Stimulated activated effector memory CD8-positive, alpha-beta T cell treated with anti-CD3 and anti-CD28 coated beads, Interleukin-12 subunit alpha, Interleukin-12 subunit beta, amount 100 ng/mL, for 72 hours (primary cell): ENCODE measurements around the gene CERS4.
"Not testable (repeated sequence)": the region's sequence is repeated elsewhere in the genome, so short reads cannot be mapped to it uniquely, and the experiment has no call there.

Source experiments
- ATAC-seq: fragments of 150-1000 bp; cut with Tn5 transposase; 2 replicates; pipeline ENCODE4 v1.10.0; 2021
- DNase-seq, 2 donors: peaks; one replicate each; pipeline ENCODE4 v3.0.0; 2021 to 2022; ENCODE audit warnings: low spot score in 2 of 2
- H3K27ac Mint-ChIP-seq: one replicate; pipeline ENCODE4 v1.8.0; 2022; ENCODE audit warnings: mild to moderate bottlenecking, mixed read lengths
- H3K36me3 Mint-ChIP-seq: one replicate; pipeline ENCODE4 v1.8.0; 2022; ENCODE audit warnings: mild to moderate bottlenecking, mixed read lengths
- H3K4me1 Mint-ChIP-seq: one replicate; pipeline ENCODE4 v1.8.0; 2022; ENCODE audit warnings: mixed read lengths
- H3K4me3 Mint-ChIP-seq: one replicate; pipeline ENCODE4 v1.8.0; 2022; ENCODE audit warnings: mild to moderate bottlenecking, mixed read lengths
- H3K9me3 Mint-ChIP-seq: one replicate; pipeline ENCODE4 v1.8.0; 2022; ENCODE audit warnings: mixed read lengths

The CERS4 gene

DNA sequence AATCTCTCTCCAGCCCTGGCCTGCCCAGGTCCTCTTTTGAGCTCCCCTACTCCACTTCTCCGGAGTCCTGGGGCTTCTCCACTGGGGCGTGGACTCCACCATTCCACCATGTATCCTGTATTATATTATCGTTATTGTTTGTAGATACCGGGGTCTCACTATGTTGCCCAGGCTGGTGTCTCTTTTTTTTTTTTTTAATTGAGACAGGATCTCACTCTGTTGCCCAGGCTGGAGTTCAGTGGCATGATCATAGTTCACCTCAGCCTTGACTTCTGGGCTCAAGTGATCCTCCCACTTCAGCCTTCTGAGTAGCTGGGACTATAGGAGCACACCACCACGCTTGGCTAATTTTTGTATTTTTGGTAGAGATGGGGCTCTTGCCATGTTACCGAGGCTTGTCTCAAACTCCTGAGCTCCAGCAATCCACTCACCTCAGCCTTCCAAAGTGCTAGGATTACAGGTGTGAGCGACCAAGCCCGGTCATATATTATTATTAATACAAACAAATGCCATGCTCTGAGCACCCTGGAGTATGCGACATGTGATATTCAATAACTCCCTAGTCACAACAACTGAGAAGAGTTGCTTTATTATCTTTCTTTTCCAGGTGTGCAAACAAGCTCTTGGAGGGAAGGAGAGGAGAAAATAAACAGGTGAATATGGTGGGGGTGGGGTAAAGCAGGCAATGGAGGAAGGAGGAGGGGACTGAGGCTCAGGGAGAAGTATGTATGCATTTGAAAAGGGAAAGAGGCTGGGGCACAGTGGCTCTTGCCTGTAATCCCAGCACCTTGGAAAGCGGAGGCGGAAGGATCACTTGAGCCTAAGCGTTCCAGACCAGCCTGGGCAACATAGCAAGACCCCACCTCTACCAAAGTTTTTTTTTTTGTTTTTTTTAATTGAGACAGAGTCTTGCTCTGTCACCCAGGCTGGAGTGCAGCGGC lies 2.8 kb upstream of the CERS4 start:
- H3K4me3 Mint-ChIP-seq: no peak overlapping the region
- peak overlapping the region; percentile 37 for H3K27ac Mint-ChIP-seq
- no peaks in the 10 kb centered on the region for H3K9me3 Mint-ChIP-seq
- H3K4me1 Mint-ChIP-seq: peaks cover 21% of the 10 kb centered on the region
- peaks cover 12% of the 10 kb centered on the region for H3K36me3 Mint-ChIP-seq
- no peak for DNase-seq
- no peak for ATAC-seq

DNA sequence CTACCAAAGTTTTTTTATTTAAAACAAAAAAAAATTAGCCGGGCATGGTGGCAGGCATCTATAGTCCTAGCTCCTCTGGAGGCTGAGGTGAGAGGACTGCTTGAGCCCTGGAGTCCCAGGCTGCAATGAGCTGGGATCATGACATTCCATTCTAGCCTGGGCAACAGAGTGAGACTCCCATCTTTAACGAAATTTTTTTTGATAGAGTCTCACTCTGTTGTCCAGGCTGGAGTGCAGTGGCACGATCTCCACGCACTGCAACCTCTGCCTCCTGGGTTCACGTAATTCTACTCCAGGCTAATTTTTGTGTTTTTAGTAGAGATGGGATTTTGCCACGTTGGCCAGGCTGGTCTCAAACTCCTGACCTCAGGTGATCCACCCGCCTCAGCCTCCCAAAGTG lies 1.8 kb upstream of the CERS4 start:
- Mint-ChIP-seq H3K4me3 (peak overlapping the region; percentile 100), H3K36me3 (peaks cover 18% of the 10 kb centered on the region), H3K4me1 (peaks cover 30% of the 10 kb centered on the region)
- ATAC-seq, H3K9me3 Mint-ChIP-seq, DNase-seq, H3K27ac Mint-ChIP-seq: not testable (repeated sequence)

DNA sequence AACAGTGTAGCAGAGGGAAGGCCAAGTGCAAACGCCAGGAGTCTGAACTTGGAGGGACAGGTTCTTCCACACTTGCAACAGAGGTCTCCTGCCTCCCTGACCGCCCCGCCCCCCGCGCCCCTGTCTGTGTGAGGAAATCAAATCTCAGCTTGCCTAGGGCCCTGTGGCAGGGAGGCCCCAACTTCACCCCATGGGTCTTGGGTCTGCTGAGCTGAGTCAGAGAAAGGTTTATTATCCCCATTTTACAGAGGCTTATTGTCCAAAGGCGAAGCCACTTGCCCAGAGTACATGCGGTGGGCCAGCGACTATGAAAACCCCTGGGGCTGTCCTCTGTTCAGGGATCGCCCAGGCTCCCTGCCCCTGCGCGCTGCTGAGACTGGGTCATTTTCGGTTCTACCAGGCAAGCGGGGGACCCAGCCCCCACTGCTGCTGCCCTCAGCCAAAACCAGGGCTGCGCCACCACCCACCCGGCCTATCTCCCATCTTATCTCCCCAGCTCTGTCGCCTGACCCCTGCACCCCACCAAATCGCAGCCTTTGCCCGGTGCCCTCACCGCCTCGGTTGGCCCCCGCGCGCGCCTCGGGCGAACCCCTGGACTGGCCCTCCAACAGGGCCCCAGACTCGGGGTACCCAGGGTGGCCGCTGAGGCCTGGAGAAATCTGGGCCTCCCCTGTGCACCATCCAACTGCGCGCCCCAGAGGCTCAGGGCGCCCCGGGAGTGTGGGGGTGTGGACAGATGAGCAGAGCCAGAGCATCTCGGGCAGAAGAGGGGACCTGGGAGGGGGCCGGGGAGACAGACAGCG lies 850 bp upstream of the CERS4 start:
- ATAC-seq (peak; percentile 1), DNase-seq (no peak)
- no peaks in the 10 kb centered on the region for H3K9me3 Mint-ChIP-seq
- peak overlapping the region; percentile 71 for H3K27ac Mint-ChIP-seq
- peak overlapping the region; percentile 100 for H3K4me3 Mint-ChIP-seq
- H3K4me1 Mint-ChIP-seq: peaks cover 37% of the 10 kb centered on the region
- H3K36me3 Mint-ChIP-seq: peaks cover 26% of the 10 kb centered on the region

DNA sequence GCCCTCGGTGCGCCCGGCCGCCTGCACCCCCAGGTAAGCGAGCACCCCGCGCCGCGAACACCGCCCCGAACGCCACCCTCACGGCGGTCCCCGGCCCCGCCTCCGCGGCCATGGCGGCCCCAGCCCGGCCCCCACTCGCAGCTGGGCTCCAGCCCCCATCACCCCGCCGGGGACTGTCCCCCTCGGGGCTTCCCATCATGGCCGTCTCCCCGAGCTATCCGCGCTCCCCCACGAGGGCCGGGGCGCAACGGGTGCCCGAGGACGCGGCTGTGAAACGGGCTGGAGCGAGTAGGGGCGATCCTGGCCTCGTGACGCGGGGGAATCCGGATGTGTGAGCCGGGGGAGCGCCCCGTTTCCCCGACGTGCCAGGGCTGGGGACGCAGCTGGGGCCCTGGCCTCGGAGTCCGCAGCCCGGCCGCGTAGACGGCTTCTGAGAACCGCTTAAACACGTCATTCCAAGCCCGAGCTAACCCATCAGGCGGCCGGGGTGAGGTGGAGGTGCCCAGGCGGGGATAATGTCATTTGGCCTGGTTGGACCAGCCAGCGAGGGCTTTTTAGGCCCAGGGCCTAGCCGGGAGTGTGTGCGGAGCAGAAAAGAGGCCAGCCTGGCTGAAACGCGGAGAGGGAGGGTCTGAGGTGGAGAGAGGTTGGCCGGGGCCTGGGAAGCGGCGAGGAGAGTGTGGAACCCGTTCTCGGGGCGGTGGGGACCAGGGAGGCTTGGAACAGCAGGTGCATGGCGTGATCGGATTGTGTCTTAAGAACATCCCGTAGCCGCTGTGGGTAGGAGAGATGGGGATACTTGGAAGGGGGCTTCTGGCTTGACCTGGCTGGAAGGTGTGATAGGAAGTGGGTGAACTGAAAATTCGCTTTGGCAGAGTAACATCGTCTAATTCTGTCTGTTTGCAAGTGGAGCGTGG lies 550 bp downstream of the CERS4 start:
- peak overlapping the region; percentile 100 for H3K27ac Mint-ChIP-seq
- ATAC-seq (peak; percentile 90), DNase-seq (peak; percentile 78 to 91)
- H3K36me3 Mint-ChIP-seq: peaks cover 37% of the 10 kb centered on the region
- H3K4me1 Mint-ChIP-seq: peaks cover 47% of the 10 kb centered on the region
- H3K4me3 Mint-ChIP-seq: peak overlapping the region; percentile 100
- H3K9me3 Mint-ChIP-seq: no peaks in the 10 kb centered on the region

DNA sequence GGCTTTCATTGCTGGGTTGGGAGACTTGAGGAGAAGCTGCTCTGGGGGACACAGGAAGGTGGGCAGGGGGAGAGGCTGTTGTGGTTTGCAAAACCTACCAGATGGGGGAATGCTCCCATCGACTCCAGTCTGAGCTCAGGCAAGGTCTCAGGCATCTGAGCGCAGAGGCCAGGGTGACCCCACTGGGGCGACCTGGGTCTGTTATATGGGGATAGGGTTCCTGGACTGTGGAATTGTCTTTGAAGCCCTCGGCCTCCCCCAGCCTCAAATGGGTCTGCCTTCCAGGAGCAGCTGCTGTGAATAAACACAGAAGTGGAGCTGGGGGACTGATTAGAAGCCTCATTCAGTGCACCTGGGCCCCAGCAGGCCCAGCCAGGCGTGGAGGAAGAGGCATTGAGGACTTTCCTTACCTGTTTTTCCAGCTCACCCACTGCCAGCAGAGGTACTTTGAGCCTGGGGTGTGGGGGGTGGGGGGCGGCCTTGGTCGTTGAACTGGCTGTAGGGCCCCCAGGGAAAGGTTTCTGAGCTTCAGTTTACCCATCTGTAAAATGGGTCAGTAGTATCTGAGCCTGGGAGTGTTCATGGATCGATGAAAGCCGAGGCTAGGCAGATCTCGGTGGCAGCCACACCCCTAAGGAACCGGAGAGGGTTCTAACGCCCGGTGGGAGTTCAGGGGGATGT lies 1.4 kb downstream of the CERS4 start:
- no peaks in the 10 kb centered on the region for H3K9me3 Mint-ChIP-seq
- peaks cover 44% of the 10 kb centered on the region for H3K36me3 Mint-ChIP-seq
- DNase-seq (no peak), ATAC-seq (no peak)
- H3K27ac Mint-ChIP-seq: peak overlapping the region; percentile 100
- H3K4me1 Mint-ChIP-seq: peaks cover 49% of the 10 kb centered on the region
- H3K4me3 Mint-ChIP-seq: peak overlapping the region; percentile 100

DNA sequence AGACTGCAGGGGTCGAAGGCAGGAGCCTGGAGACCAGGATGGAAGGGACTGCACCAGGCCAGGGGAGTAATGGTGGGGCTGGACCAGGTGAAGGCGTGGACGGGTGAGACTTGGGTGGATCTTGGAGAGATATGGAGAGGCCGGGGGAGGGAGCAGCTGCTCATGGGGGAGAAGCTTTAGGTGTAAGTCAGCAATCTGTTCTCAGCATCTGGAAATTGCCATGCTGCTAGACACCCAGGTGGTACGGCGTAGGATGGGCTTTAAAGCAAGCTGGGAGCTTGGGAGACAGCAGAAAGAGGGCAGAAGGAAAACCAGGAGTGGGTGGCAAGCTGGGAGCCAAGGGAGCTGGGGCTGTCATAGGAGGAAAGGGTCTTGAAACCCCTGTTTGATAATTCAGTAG lies 3.0 kb downstream of the CERS4 start:
- Mint-ChIP-seq H3K4me3 (peak overlapping the region; percentile 14), H3K27ac (peak overlapping the region; percentile 60), H3K4me1 (peaks cover 43% of the 10 kb centered on the region), H3K9me3 (no peaks in the 10 kb centered on the region), H3K36me3 (peaks cover 52% of the 10 kb centered on the region)
- DNase-seq (no peak), ATAC-seq (no peak)

DNA sequence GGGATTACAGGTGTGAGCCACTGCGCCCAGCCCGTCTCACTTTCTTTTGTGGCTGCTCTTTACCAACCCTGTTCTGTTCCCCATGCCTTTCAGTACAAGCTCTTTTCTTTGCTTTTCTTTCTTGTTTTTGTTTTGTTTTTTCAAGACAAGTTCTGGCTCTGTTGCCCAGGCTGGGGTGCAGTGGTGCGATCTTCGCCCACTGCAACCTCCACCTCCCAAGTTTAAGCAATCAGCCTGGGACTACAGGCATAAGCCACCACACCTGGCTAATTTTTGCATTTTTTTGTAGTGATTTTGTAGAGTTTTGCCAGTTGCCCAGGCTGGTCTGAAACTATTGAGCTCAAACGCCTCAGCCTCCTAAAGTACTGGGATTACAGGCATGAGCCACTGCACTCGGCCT lies 3.7 kb downstream of the CERS4 start:
- ATAC-seq (no peak), DNase-seq (no peak)
- Mint-ChIP-seq H3K9me3 (no peaks in the 10 kb centered on the region), H3K36me3 (peaks cover 54% of the 10 kb centered on the region), H3K4me3 (no peak overlapping the region), H3K27ac (no peak overlapping the region), H3K4me1 (peaks cover 43% of the 10 kb centered on the region)

DNA sequence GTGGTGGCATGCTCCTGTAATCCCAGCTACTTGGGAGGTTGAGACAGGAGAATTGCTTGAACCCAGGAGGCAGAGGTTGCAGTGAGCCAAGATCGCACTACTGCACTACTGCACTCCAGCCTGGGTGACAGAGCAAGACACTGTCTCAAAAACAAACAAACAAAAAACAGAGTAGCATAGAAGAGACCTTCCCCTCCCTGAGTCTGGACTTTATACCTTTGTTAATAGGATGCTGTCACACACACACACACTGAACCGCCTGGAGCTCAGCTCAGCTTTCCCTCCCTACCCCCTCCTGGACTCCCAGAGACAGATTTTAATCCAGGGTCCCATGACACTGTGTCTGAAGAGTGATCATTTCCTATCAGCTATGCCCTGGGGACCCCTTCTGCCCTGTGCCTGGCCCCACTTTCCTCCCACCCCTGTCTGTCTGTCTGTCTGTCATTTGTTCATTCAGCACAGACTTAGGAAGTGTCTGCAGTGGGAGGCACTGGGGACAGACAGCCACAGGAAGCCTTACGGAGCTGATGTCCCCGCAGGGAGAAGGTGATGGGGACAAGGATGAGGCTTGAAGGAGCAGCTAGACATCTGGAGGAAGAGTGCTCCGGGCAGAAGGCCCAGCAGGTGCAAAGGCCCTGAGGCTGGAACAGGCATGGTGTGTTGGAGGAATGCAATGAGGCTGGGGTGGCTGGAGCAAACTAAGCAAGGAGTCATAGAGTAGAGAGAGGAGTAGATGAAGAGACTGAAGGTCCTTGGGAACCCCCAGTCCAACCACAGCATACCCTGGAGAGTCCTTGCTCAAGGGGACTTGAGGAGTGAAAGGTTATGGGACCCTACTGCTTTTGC lies 4.9 kb downstream of the CERS4 start:
- ATAC-seq (no peak), DNase-seq (no peak)
- peak overlapping the region; percentile 77 for H3K27ac Mint-ChIP-seq
- H3K36me3 Mint-ChIP-seq: peaks cover 59% of the 10 kb centered on the region
- H3K4me1 Mint-ChIP-seq: peaks cover 43% of the 10 kb centered on the region
- no peaks in the 10 kb centered on the region for H3K9me3 Mint-ChIP-seq
- H3K4me3 Mint-ChIP-seq: no peak overlapping the region

DNA sequence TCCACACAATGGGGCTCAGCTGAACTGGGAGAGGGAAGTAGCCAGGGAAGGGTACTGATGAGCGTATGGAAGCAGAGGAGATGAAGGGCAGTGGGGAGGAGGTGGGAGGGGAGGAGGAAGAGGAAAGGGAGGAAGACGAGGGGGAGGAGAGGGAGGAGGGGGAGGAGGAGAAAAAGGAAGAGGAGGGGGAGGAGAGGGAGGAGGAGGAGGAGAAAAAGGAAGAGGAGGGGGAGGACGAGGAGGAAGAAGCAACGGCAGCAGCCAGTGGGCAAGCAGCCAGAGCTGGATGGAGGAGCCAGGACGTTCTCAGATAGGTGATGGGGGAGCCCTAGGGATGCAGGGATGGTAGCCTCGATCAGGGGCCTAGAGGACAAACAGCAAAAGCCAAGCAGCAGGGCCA lies 5.6 kb downstream of the CERS4 start:
- Mint-ChIP-seq H3K4me3 (no peak overlapping the region), H3K9me3 (no peaks in the 10 kb centered on the region), H3K36me3 (peaks cover 60% of the 10 kb centered on the region), H3K27ac (peak overlapping the region; percentile 77), H3K4me1 (peaks cover 40% of the 10 kb centered on the region)
- ATAC-seq (no peak), DNase-seq (no peak)

DNA sequence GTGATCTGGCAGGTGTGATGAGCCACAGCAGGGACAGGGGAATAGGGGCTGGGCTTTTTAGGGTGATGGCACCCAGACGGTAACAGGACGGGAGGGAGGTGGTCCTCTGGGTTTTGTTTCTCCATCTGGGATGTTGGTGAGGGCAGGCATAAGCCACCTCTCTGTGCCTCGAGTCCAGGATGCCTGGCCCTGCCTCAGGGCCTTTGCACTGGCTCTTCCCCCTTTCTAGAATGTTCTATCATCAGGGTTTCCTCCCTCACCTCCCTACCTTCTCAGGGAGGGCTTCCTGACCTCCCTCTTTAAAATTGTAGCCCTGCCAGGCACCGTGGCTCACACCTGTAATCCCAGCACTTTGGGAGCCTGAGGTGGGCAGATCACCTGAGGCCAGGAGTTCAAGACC lies 6.6 kb downstream of the CERS4 start:
- ATAC-seq (no peak), DNase-seq (no peak)
- peaks cover 61% of the 10 kb centered on the region for H3K36me3 Mint-ChIP-seq

DNA sequence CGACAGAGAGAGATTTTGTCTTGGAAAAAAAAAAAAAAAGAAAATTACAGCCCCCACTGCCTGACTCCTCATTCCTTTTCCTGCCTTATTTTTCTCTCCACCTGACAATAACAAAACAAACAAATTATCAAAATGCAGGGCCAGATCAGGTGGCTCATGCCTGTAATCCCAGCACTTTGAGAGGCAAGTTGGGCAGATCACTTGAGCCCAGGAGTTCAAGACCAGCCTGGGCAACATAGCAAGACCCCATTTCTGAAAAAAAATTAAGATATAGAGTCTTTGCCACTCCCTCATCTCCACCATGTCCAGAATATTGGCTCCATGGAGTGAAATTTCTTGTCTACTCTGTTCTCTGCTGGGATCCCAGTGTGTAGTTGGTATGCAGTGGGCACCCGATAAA lies 7.2 kb downstream of the CERS4 start:
- ATAC-seq: no peak
- DNase-seq: no peak
- H3K27ac Mint-ChIP-seq: peak overlapping the region; percentile 78
- no peak overlapping the region for H3K4me3 Mint-ChIP-seq
- peaks cover 63% of the 10 kb centered on the region for H3K36me3 Mint-ChIP-seq
- H3K4me1 Mint-ChIP-seq: peaks cover 29% of the 10 kb centered on the region
- H3K9me3 Mint-ChIP-seq: no peaks in the 10 kb centered on the region

More for the DNA sequence above, 6.6 kb downstream of the CERS4 start:
- H3K9me3 Mint-ChIP-seq: no peaks in the 10 kb centered on the region
- no peak overlapping the region for H3K4me3 Mint-ChIP-seq
- peaks cover 32% of the 10 kb centered on the region for H3K4me1 Mint-ChIP-seq
- H3K27ac Mint-ChIP-seq: no peak overlapping the region

DNA sequence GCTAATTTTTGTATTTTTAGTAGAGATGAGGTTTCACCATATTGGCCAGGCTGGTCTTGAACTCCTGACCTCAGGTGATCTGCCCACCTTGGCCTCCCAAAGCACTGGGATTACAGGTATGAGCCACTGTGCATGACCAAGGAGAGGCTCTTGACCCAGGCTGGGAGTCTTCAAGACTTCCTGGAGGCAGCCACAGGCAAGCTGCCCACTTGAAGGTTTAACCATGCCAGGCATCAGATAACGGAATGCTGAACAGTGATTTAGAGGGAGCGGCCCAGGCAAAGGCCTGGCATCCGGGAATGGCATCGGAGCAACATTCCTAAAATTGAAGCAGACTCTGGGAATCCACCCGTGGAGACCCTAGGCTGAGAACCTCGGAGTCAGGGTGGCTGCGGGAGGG lies 9.0 kb downstream of the CERS4 start:
- peaks cover 56% of the 10 kb centered on the region for H3K36me3 Mint-ChIP-seq
- H3K27ac Mint-ChIP-seq: peak overlapping the region; percentile 43
- not testable (repeated sequence) for H3K9me3 Mint-ChIP-seq, ATAC-seq, DNase-seq, H3K4me3 Mint-ChIP-seq
- peaks cover 14% of the 10 kb centered on the region for H3K4me1 Mint-ChIP-seq

DNA sequence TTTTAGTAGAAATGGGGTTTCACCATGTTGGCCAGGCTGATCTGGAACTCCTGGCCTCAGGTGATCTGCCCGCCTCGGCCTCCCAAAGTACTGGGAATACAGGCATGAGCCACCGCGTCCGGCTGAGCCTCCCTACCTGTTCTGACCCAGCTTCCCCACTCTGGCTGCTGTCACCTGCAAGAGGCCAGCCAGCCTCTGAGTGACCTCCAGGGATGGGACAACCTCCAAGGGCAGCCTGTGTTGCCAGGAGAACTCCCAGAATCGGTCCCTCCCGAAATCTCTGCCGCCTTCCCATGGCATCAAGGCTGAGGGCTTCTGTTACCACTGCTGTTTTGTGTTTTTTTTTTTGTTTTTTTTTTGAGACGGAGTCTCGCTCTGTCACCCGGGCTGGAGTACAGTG lies 11.3 kb downstream of the CERS4 start:
- ATAC-seq (no peak), DNase-seq (no peak)
- H3K36me3 Mint-ChIP-seq: peaks cover 52% of the 10 kb centered on the region
- H3K4me1 Mint-ChIP-seq: peaks cover 9% of the 10 kb centered on the region
- no peak overlapping the region for H3K4me3 Mint-ChIP-seq
- no peak overlapping the region for H3K27ac Mint-ChIP-seq
- H3K9me3 Mint-ChIP-seq: no peaks in the 10 kb centered on the region

DNA sequence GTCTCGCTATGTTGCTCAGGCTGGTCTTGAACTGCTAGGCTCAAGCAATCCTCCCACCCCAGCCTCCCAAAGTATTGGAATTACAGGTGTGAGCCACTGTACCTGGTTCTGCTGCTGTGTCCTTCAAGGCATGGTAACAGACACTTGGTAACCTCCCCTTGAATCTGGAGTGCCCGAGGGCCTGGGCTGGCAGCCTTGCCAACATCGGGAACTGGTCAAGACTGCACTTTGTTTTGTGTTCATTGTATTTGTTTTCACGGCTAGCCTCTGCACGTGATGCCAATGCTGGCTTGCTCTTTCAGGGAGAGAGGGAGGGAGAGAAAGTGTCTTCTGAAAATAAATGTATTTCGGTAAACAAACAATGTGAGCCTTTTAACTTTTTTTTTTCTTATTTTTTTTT lies 12.0 kb downstream of the CERS4 start:
- no peak for DNase-seq
- Mint-ChIP-seq H3K36me3 (peaks cover 51% of the 10 kb centered on the region), H3K4me1 (peaks cover 9% of the 10 kb centered on the region), H3K4me3 (no peak overlapping the region), H3K9me3 (no peaks in the 10 kb centered on the region), H3K27ac (no peak overlapping the region)
- no peak for ATAC-seq
